Psoas muscle (tissue), 8 donors: ENCODE data around the gene PARP4. TPM values are rescaled to one million over a fixed set of nuclear protein-coding genes. Genes with fewer than 3 reads are reported as not detected.

ENCODE experiments used
- ATAC-seq, 4 donors: fragments of 200-7000 bp; cut with Tn5 transposase; one replicate each; pipeline ENCODE4 v1.9.1; 2020; ENCODE audit warnings: moderate library complexity in 3 of 4, mild to moderate bottlenecking in 2 of 4
- DNase-seq, 2 donors: peaks; one replicate each; pipeline ENCODE4 v3.0.0-alpha.2; 2020
- H3K27ac ChIP-seq: fragments of 200-600 bp; one replicate; pipeline ENCODE4 v1.8.0; 2022
- H3K27me3 ChIP-seq, 3 donors: fragments of 200-600 bp in 1 of 3; one replicate each; pipeline versions ENCODE4 v1.6.1 to v1.8.0; 2013 to 2022; ENCODE audit warnings: low read length in 2 of 3, mild to moderate bottlenecking in 2 of 3, moderate library complexity in 1 of 3; ENCODE audit not compliant: insufficient read depth in 3 of 3
- H3K36me3 ChIP-seq, 2 donors: fragments of 200-600 bp in 1 of 2; one replicate each; pipeline versions ENCODE4 v1.6.1 to v1.8.0; 2013 to 2022; ENCODE audit warnings: low read depth in 1 of 2, mild to moderate bottlenecking in 1 of 2, moderate library complexity in 1 of 2; ENCODE audit not compliant: insufficient read depth in 1 of 2
- H3K4me1 ChIP-seq: fragments of 200-600 bp; one replicate; pipeline ENCODE4 v1.8.0; 2022
- H3K4me3 ChIP-seq: fragments of 200-600 bp; one replicate; pipeline ENCODE4 v1.8.0; 2022; ENCODE audit warnings: mild to moderate bottlenecking
- H3K9me3 ChIP-seq: fragments of 200-600 bp; one replicate; pipeline ENCODE4 v1.8.0; 2022
- CTCF ChIP-seq: fragments of 200-600 bp; IDR thresholded peaks from one replicate; pipeline ENCODE4 v1.8.0; 2022; ENCODE audit warnings: antibody characterized with exemption
- WGBS, 3 donors: extraction: QIAGEN DNeasy Blood & Tissue Kit; methylation state at CpG; one replicate each; pipeline versions ENCODE4 v1.1.6 to v1.1.7; 2013; 5-methylcytosine and 5-hydroxymethylcytosine counted together
- intact Hi-C, 2 donors: fragments of 100-400 bp; cut with DNase I; formaldehyde crosslinking; loops; one replicate each; pipeline versions ENCODE4 v1.11.0 to v1.14.2; 2022
- polyA plus RNA-seq, 3 donors: library from polyadenylated mRNA; stranded (reverse); fragments of 200-250 nt; gene quantifications; one replicate each; pipeline ENCODE4 v1.2.3, GENCODE V29; 2013
- total RNA-seq, 4 donors: library from RNA; stranded (reverse); fragmentation: NEBNext Ultra II Directional in 2 of 4; extraction: Animal tissue kit (Norgen Biotek cat#: 25700) in 2 of 4; gene quantifications; one replicate each; pipeline versions ENCODE4 v1.2.1 to v1.2.4, GENCODE V29; 2021 to 2023
- donor health status: healthy with polysubstance abuse.
- donor health status: DM: no; HTN: no; CAD: no; lungs with moderate emphysema.
- donor health status: Bipolar disorder and iron deficiency.
- donor health status: healthy.
- donor health status: DM: yes; HTN: yes; CAD: no.
- donor health status: DM: no; HTN: no; CAD: no.
- donor health status: DM: no; HTN: no; CAD: no.
- donor health status: DM: yes; HTN: yes; CAD: no.

The PARP4 gene
- total and polyA plus RNA-seq, 7 donors: 3.1 to 17.0 (median 6.4) TPM

GRCh38 chr13:24541127-24541475 is 28.5 kb upstream of the PARP4 start:
- no peaks in the 10 kb centered on the region for H3K4me1 ChIP-seq
- H3K36me3 ChIP-seq: no peaks in the 10 kb centered on the region
- DNase-seq (no peak), ATAC-seq (peak in 1 of 4 donors; percentile 16)
- intact Hi-C loops: no loop called here
- WGBS, 3 donors: 17 to 28% (median 24%) methylated on average over 6 to 11 of the region's 11 CpGs
- no peaks in the 10 kb centered on the region for H3K9me3 ChIP-seq
- TF ChIP-seq CTCF: no peak
- peak overlapping the region; percentile 55 for H3K4me3 ChIP-seq
- H3K27me3 ChIP-seq: peaks cover 0 to 23% (median 10%) of the 10 kb centered on the region in 3 donors
- no peak overlapping the region for H3K27ac ChIP-seq

GRCh38 chr13:24540236-24541126 is 27.9 kb upstream of the PARP4 start:
- no peaks in the 10 kb centered on the region for H3K9me3 ChIP-seq
- H3K36me3 ChIP-seq: no peaks in the 10 kb centered on the region
- no peak overlapping the region for H3K27ac ChIP-seq
- DNase-seq (no peak), ATAC-seq (peak in 1 of 4 donors; percentile 49)
- no peak for TF ChIP-seq CTCF
- no peaks in the 10 kb centered on the region for H3K4me1 ChIP-seq
- 76 to 78% (median 77%) methylated on average over 31 to 32 of the region's 32 CpGs for WGBS, 3 donors
- intact Hi-C loops: no loop called here
- H3K27me3 ChIP-seq: peaks cover 0 to 26% (median 10%) of the 10 kb centered on the region in 3 donors
- no peak overlapping the region for H3K4me3 ChIP-seq

GRCh38 chr13:24539500-24540165 is 27.1 kb upstream of the PARP4 start:
- Histone ChIP-seq H3K9me3 (no peaks in the 10 kb centered on the region), H3K4me1 (no peaks in the 10 kb centered on the region), H3K27ac (no peak overlapping the region), H3K27me3 (peaks cover 0 to 26% (median 10%) of the 10 kb centered on the region in 3 donors), H3K4me3 (no peak overlapping the region), H3K36me3 (no peaks in the 10 kb centered on the region)
- DNase-seq (no peak), ATAC-seq (no peak)
- 80 to 85% (median 82%) methylated on average over 11 of the region's 11 CpGs for WGBS, 3 donors
- intact Hi-C loops: no loop called here
- TF ChIP-seq CTCF: no peak

GRCh38 chr13:24529478-24529877 is 16.9 kb upstream of the PARP4 start:
- H3K4me3 ChIP-seq: no peak overlapping the region
- intact Hi-C loops: no loop called here
- H3K27me3 ChIP-seq: no peaks in the 10 kb centered on the region
- H3K4me1 ChIP-seq: no peaks in the 10 kb centered on the region
- ATAC-seq: no peak
- no peak for DNase-seq
- H3K27ac ChIP-seq: no peak overlapping the region
- 82 to 93% (median 83%) methylated on average over 1 of the region's 1 CpG for WGBS, 3 donors
- H3K36me3 ChIP-seq: no peaks in the 10 kb centered on the region
- H3K9me3 ChIP-seq: no peaks in the 10 kb centered on the region
- TF ChIP-seq CTCF: no peak
